Retinal pigment epithelial cell (primary cell): ENCODE results near the gene RAB18.
"Not testable (repeated sequence)": the region's sequence is repeated elsewhere in the genome, so short reads cannot be mapped to it uniquely, and the experiment has no call there.

Source experiments
- DNase-seq: peaks from one replicate; pipeline ENCODE4 v3.0.0-alpha.2; 2010; ENCODE audit warnings: low read depth
- H3K4me3 ChIP-seq: 2 replicates; pipeline ENCODE4 v1.5.1; 2011; ENCODE audit warnings: mild to moderate bottlenecking, low read length, control low read depth, moderate library complexity
- CTCF ChIP-seq: conservative IDR thresholded peaks from 2 replicates; pipeline ENCODE4 v1.5.1; 2011; ENCODE audit warnings: low read depth, low read length, control low read depth, inconsistent platforms

RAB18 gene

GRCh38 chr10:27569946-27570345 is 65.8 kb downstream of the RAB18 start:
- no peak overlapping the region for H3K4me3 ChIP-seq
- no peak for DNase-seq
- TF ChIP-seq CTCF: no peak

- H3K4me3 ChIP-seq, DNase-seq: not testable (repeated sequence)
Observed at GRCh38 chr10:27577038-27577437, 72.9 kb downstream of the RAB18 start.

GRCh38 chr10:27578316-27578715 is 74.2 kb downstream of the RAB18 start:
- TF ChIP-seq CTCF: no peak
- no peak overlapping the region for H3K4me3 ChIP-seq
- DNase-seq: no peak

- TF ChIP-seq CTCF: no peak
- no peak for DNase-seq
- H3K4me3 ChIP-seq: no peak overlapping the region
Observed at GRCh38 chr10:27581225-27581624, 77.1 kb downstream of the RAB18 start.

- no peak for DNase-seq
- no peak for TF ChIP-seq CTCF
- no peak overlapping the region for H3K4me3 ChIP-seq
Observed at GRCh38 chr10:27584302-27584701, 80.2 kb downstream of the RAB18 start.
